Measurements from ENCODE around the gene USH1G.
"Not testable (repeated sequence)": the region's sequence is repeated elsewhere in the genome, so short reads cannot be mapped to it uniquely, and the experiment has no call there.

Gene USH1G

GRCh38 chr17:74922694-74923537, at the start of gene USH1G:
USH1G (minus strand) TSS chr17:74923255; CDS start chr17:74923073, 182 bp downstream.
- DNase-seq, result no peak

DNA sequence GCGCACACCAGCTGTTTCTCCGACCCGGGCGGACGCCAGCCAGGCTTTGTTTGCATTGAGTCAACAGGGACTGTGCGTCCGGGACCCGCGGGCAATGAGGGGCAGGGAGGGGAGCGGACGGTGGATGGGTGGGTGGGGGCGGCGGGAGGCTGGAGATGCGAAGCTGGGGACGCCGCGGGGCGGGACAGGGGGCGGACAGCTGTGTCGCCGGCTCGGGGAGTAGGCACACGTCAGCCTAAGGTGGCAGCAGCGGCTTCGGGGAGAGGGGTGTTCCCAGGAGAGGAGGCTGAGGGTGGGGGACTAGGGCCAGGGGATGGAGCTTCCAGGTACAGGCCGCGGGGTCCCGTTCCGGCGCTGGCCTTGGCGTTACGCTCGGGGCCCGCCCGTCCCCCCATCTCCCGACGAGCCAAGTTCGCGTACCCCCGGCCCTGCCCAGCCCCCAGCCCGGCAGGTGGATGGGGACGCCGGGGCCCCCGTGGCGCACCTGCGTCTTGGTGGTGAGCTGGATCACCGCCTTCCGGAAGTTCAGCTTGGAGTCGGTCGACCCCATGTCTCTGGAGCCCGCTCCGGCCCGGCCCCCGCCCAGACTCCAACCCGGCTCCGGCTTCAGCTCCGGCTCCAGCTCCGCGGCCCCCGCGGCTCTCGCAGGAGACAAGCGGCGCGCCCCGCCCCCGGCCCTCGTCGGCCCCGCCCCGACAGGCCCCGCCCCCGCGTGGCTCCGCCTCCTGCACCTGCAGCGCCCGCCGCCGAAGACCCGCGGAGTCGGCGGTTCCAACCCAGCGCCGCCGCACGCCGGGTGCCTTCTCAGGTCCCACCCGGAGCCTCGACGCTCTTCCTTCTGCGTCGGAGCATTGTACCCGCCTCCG, 49.3 kb upstream of the USH1G start, which contains the start of gene HID1:
Gene HID1 (minus strand): TSS at position 653 of the 866 bp plus-strand sequence. CDS start 103 bp downstream, at position 550.
- no peak for DNase-seq

- DNase-seq, result no peak
These were observed 48.7 kb upstream of the USH1G start for GRCh38 chr17:74971842-74972106.

GRCh38 chr17:74971069-74971841, 48.2 kb upstream of the USH1G start:
- no peak for DNase-seq

DNA sequence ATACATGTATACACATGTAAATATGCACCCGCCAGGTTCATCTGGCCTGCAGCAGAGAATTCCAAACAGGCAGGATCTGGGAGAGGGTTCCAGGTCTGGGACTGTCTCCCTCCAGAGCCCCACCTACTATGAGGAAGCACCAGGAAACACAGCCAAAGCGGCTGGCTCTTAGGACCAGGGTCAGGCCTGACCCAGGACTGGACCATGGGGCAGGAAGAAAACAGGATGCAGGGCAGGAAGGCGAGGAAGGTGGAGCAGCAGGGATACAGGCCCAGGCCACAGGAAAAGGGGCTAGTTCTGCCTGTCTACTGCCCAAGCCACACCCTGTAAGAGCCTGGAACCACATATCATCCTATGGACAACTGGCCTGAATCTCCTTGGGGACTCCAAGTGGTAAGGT, 47.3 kb upstream of the USH1G start:
- DNase-seq, result no peak

- not testable (repeated sequence) for DNase-seq
These were observed 46.4 kb upstream of the USH1G start for GRCh38 chr17:74969501-74969900.

DNA sequence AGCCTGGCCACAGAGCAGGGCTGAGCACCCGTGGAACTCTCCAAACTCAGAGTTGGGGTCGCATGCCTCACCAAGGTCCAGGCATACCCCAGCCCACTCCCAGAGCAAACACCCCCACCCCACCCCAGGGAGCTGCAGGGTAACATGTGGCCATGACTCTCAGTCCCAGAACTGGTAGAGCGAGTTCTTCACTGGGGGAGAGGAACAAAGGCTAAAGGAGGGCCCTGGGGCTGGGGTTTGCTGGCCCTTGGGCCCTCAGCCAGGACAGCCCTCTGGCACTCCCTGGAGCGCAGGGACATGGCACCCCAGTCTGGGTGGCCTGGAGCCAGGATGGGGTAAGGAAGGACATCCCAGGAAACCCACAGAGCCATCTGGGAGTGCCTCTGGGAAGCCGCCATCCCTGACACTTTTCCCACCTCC, 45.3 kb upstream of the USH1G start:
- DNase-seq, result no peak

GRCh38 chr17:74964988-74965622, 42.0 kb upstream of the USH1G start:
- DNase-seq, result no peak

- no peak for DNase-seq
These were observed 41.2 kb upstream of the USH1G start for GRCh38 chr17:74964246-74964761.

DNA sequence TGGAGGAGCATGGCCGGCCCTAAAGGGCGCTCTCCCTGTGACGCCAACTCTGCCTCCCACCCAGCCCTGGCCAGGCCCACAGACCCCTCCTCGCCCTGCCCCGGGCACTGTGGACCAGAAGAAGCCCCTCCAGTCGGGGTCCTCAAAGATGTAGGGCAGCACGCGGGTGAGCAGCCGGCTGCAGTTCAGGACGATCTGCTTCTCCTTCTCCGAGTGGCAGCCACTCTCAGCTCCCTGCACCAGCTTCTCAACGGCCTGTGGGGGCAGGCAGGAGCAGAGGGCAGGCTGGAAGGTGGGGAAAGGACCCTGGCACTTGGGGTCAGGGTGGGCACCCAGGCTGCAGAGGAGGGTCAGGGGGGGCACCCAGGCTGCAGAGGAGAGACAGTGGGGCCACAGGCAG, 40.6 kb upstream of the USH1G start:
- DNase-seq, result no peak

DNA sequence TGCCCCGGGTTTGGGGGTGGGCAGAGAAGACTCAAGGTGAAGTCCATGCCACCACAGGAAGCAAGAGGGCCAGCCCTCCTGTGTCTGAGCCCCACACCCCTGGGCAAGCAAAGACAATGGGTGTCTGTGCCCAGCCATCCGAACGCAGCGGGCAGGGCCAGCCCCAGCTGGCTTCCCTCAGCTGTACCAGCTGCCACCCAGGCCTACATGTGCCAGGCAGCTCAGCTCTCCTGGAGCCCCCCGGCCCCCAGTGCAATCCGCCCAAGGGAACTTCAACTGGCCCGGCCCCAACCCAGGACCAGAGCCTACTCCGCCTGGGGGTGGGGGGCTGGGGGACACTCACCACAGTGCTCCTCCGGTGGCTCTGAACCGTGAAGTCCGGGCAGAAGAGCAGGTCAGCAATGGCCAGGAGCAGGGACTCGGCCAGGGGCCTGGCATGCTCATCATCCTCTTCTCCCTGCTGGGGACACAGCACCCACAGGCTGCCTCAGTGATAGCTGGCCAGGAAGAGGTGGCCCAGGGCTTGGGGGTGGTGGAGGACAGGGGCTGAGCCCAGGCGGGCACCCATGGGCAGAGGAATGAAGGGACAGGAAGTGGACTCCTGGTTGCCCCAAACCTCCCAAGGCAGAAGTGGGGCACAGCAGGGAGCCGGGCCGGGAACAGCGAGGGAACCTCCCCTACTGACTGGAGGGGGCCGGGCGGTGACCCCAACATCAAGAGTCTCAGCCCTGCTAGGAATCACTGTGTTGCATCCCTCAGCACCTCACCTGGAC, 39.8 kb upstream of the USH1G start:
- no peak for DNase-seq

DNA sequence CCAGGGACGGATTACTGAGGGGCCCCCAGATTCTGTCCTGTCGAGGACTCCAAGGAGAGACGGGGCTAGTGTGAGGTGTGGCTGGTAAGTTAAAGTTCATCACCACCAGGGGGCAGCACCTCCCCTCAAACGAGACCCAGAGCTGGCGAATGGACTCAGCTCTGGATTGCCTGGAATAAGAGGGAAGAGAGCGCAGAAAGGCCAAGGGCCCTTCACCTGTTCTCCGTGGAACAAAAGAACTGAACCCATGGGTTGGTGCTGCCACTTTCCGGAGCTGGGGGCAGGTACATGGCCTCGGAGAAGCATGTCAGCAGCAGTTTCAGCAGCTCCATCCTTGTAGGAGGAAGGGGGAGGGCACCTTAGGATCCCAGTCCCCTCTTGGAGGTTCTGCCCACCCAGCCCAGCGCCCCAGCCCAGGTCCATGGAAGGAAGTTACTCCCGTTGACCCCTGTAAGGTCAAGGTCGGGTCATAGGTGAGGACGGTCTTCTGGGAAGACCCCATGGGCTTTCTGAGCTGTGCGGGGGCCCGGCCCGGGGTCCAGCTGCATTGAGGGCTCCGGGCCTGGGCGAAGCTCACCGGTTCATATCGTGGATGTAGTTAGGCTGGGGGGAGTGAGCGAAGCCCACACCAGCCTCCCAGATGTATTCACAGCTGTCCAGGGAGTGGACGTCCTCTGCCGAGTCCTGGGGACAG, 38.7 kb upstream of the USH1G start:
- DNase-seq, result no peak

DNA sequence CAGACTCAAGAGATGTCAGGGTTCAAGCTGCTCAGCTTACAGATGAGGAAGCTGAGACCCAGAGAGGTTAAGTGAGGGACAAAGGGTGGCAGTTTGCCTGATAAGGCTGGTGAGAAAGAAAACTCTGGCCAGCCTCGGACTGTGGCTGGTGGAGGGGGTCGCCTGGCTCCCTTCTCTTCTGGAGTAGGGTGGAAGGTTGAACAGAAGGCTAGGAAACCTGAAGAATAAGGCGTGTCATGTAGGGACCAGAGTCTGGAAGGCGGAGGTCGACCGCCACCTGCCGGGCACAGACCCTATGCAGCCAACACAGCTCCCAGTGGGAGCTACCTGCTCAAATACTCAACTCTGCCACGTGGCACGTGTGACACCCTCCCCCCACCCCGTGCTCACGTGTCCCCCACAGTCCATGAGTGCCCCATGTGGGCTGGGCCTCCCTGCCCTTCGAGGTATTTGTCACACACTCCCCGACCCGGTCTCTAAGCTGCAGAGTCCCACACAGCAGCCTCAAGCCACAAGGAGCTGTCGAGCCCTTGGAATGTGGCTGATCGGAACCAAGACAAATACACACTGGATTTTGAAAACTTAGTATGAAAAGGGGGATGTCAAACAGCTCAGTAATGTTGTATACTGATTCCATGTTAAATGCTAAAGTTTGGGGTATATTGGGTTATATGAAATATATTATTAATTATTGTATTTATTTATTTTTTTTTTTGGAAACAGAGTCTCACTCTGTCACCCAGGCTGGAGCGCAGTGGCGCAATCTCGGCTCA, 37.7 kb upstream of the USH1G start:
- no peak for DNase-seq

DNA sequence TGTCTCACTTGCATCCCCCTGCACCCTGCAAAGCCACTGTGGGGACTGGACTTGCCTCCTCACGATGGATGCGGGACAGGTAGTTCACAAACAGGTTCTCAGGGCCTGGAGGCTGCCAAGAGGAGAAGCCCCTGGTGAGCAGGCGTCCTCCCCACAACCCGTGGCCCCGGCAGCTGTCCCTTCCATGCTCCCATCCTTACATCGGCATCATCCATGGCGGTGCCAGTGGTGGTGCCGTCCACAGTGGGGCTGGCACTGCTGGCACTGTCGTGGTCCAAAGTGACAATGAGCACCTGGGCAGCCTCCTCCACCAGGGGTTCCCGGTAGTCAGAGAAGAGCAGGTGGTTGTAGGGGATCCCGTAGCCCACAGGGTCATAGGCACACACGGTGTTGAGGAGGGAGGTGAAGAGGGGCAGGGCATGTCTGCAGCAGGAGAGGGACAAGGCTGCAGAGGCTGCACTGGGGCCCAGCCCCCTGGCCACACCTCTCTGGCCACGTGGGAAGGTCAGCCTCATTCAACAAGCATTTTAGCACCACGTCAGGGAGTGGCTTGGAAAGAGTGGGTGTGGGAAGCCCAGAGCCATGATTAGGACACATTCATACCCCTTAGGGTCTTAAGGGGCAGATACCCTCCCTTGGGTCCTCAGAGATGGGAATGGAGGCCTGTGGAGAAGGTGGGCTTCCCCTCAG, 36.9 kb upstream of the USH1G start:
- no peak for DNase-seq

GRCh38 chr17:74957935-74958740, 35.1 kb upstream of the USH1G start:
- DNase-seq, result no peak

- no peak for DNase-seq
These were observed 33.0 kb upstream of the USH1G start for GRCh38 chr17:74956093-74956492.

GRCh38 chr17:74954665-74955421, 31.8 kb upstream of the USH1G start:
- DNase-seq, result no peak

- DNase-seq, result no peak
These were observed 31.1 kb upstream of the USH1G start for GRCh38 chr17:74954115-74954514.

All from cortex of kidney (tissue), 1 donor.